ENCODE measurements around the gene UGT1A5. TPM values are rescaled to one million over a fixed set of nuclear protein-coding genes. Genes with fewer than 3 reads are reported as not detected.

Gene UGT1A5
- total RNA-seq: not detected in 2 replicates

GRCh38 chr2:233712611-233713261 is at the start of gene UGT1A5:
Gene UGT1A5, plus strand, starts transcription at chr2:233712907. Its CDS starts 85 bp downstream, at chr2:233712992.

GRCh38 chr2:233671290-233672161 is 41.2 kb upstream of the UGT1A5 start, which contains the start of gene UGT1A9:
Gene UGT1A9, plus strand, starts transcription at chr2:233671898. Its CDS starts 37 bp downstream, at chr2:233671935.

DNA sequence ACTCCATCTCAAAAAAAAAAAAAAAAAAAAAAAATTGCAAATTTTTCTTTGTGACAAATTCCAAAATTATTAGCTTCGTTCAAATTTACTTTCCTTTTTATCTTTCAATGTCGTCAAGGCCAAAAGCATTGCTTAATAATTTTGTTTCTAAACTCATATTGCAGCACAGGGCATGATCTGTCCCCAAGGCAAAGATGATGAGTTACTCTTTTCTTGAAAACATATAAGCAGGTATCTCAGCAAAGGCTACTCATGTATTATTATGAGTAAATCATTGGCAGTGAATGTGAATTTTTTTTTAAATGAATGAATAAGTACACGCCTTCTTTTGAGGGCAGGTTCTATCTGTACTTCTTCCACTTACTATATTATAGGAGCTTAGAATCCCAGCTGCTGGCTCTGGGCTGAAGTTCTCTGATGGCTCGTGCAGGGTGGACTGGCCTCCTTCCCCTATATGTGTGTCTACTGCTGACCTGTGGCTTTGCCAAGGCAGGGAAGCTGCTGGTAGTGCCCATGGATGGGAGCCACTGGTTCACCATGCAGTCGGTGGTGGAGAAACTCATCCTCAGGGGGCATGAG is 31.1 kb upstream of the UGT1A5 start, which contains the start of gene UGT1A7:
TSS of gene UGT1A7 (plus strand) at position 381 of the 579 bp plus-strand sequence. CDS start at position 418, 37 bp downstream.

GRCh38 chr2:233692648-233693047 is 20.1 kb upstream of the UGT1A5 start, which contains the start of gene UGT1A6:
Gene UGT1A6, plus strand, starts transcription at chr2:233692890. Its CDS starts 115 bp downstream, at chr2:233693005.

GRCh38 chr2:233718552-233718951 is 5.8 kb downstream of the UGT1A5 start, which contains the start of gene UGT1A4:
Gene UGT1A4, plus strand, starts transcription at chr2:233718736. Its CDS starts 85 bp downstream, at chr2:233718821.

GRCh38 chr2:233728723-233729301 is 16.1 kb downstream of the UGT1A5 start, which contains the start of gene UGT1A3:
Gene UGT1A3, plus strand, starts transcription at chr2:233729042. Its CDS starts 85 bp downstream, at chr2:233729127.

GRCh38 chr2:233760043-233760442 is 47.3 kb downstream of the UGT1A5 start, which contains the start of gene UGT1A1:
Gene UGT1A1, plus strand, starts transcription at chr2:233760270. Its CDS starts 18 bp downstream, at chr2:233760288.

DNA sequence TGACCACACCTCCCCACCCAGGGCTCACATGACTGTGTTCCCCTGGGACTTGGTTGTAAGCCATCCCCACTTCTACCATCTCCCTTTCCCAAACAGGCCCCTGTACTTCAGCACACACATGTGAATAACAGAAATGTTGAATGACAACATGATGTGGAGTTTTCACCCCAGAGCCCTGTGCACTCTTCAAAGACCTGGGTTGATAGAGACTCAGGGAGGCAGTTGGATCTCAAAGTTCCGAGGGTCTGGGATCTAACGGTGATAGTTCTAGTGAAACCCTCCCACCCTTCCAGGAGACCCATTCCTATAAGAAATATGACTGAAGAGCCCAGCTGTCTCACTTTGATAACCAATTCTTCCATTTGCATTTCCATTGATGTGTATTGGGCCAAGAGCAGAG is 65.3 kb downstream of the UGT1A5 start, which contains the start of gene MROH2A:
TSS of gene MROH2A (plus strand) at position 301 of the 400 bp plus-strand sequence. CDS start 1,029 bp downstream, outside the sequence.

Other genes with a start within 250 kb of the UGT1A5 start
- 36.5 and 36.6 TPM in 2 replicates for gene USP40, start 146.1 kb upstream of the UGT1A5 start, total RNA-seq
- gene UGT1A8, start 95.3 kb upstream of the UGT1A5 start, total RNA-seq: not detected in 2 replicates
- not detected in 2 replicates for gene UGT1A10, start 76.5 kb upstream of the UGT1A5 start, total RNA-seq
- not detected in 2 replicates for gene UGT1A9, start 41.0 kb upstream of the UGT1A5 start, total RNA-seq
- not detected in 2 replicates for gene UGT1A7, start 31.0 kb upstream of the UGT1A5 start, total RNA-seq
- not detected in 2 replicates for gene UGT1A6, start 20.0 kb upstream of the UGT1A5 start, total RNA-seq
- gene UGT1A4, start 5.8 kb downstream of the UGT1A5 start, total RNA-seq: not detected in 2 replicates
- gene UGT1A3, start 16.1 kb downstream of the UGT1A5 start, total RNA-seq: not detected in 2 replicates
- gene UGT1A1, start 47.4 kb downstream of the UGT1A5 start, total RNA-seq: not detected in 2 replicates
- gene MROH2A, start 65.4 kb downstream of the UGT1A5 start, total RNA-seq: not detected in 2 replicates
- gene HJURP, start 141.6 kb downstream of the UGT1A5 start, total RNA-seq: 2.6 and 2.8 TPM in 2 replicates
- gene TRPM8, start 204.5 kb downstream of the UGT1A5 start, total RNA-seq: 0.24 and 0.97 TPM in 2 replicates